Dedifferentiated amniotic fluid mesenchymal stem cell (primary cell): ENCODE results near the gene SNX2.
A peak's percentile ranks its signal among the peaks of the same experiment; 100 is the strongest.
"Not testable (repeated sequence)": the region's sequence is repeated elsewhere in the genome, so short reads cannot be mapped to it uniquely, and the experiment has no call there.

Source experiments
- DNase-seq: peaks from one replicate; pipeline ENCODE4 v3.0.0-alpha.2; 2016; ENCODE audit errors: extremely low spot score

SNX2 gene

DNA sequence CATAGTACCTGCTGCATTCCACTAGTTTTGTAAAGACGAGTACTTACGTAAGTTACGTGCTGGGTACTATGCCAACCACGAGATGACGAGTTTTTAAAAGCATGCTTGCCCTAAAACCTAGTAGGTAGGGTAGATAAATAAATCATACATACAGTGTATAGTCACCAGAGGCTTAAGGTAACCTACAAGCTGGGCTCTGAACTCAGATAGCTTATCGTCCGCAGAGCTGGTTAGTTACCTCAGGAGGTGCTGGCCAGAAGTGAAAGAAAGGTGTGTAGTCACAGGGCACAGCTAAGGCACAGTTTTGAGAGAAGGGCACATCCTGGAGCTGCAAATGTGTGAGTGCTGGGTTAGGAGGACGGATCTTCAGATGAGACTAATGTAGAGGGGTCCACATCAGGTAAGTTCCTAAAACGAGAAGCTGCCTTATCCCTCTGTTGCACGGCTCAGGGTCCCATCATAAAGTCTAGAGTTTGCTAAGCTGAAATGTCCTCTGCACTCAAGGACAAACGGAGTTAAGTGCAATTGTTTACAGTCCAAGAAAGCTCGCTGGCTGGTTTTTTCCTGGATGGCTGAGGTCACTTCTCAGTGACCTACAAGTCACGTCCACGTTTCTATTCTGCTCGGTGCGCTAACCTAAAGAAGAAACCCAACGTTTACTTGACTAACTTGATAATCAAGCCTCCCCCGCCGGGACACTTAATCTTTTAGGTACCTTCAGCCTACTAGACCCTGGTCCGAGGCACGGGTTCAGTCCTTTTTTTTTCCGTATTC lies 69.4 kb downstream of the SNX2 start:
- no peak for DNase-seq

- DNase-seq: no peak
These were observed 70.0 kb downstream of the SNX2 start for GRCh38 chr5:122844910-122845228.

GRCh38 chr5:122845229-122846050 lies 70.6 kb downstream of the SNX2 start, which contains the start of gene SNX24:
TSS of gene SNX24 (plus strand) at chr5:122845613. CDS start at chr5:122845634, 21 bp downstream.
- peak; percentile 61 for DNase-seq

DNA sequence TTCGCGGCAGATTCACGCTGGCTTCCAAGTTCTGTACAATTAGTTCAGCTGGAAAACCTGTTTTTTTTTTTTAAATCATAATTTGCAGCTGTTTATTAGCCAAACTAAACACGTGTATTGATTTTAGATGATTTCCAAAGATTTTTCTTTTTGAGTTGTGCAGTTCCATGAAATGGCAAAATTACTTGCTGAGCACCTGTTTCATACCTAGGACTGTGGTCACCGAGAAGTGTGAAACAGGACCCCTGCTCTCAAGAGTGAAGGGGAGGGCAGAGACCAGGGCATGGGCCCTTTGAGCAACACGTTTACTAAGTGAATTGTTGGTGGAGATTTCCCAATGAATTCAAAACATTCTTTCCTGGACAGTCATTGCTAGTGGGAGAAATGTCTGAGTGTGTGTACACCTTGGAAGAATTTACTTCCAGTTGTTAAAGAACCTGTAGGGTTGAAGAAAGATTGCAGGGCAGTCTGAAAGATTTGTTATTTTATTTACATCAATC lies 71.2 kb downstream of the SNX2 start:
- peak; percentile 37 for DNase-seq

DNA sequence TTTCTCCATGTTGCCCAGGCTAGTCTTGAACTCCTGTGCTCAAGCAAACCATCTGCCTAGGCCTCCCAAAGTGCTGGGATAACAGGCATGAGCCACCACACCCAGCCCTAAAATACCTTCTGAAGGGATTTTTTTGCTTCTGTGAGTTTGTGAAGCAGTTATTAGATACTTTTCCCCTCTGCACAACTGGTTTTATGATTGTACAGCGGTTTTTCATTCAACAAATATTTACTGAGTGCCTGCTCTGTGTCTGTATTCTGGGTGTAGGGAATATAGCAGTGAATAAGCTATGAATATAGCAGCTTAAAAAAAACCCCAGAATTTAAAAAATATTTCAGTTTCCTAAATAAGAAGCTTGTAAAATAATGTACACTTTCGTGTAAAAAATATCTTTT lies 72.8 kb downstream of the SNX2 start:
- no peak for DNase-seq

- DNase-seq: peak; percentile 15
These were observed 74.9 kb downstream of the SNX2 start for GRCh38 chr5:122849771-122850170.

DNA sequence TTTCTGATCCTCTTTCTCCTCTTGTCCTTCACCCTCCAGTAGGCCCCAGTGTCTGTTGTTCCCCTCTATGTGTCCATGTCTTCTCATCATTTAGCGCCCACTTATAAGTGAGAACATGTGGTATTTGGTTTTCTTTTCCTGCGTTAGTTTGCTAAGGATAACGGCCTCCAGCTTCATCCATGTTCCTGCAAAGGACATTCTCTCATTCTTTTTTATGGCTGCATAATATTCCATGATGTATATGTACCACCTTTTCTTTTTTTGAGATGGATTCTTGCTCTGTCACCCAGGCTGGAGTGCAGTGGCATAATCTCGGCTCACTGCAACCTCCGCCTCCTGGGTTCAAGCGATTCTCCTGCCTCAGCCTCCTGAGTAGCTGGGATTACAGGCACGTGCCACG lies 82.7 kb downstream of the SNX2 start:
- not testable (repeated sequence) for DNase-seq

DNA sequence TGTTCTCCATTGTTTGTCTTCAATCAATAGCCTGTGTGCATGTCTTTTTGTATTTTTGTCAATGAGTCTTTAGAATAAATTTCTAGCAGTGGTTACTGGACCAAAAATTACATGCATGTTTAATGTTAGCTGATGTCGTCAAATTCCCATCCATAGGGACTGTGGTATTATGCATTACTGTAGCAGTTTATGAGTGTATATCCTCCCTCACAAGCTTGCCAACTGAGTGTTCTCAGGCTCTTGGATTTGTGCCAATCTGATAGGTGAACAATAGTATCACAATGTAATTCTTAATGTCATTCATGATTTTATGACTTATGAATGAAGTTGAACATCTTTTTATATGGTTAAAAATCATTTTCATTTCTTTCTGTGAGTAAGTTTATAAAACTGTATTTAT lies 83.6 kb downstream of the SNX2 start:
- DNase-seq: no peak

GRCh38 chr5:122863240-122863639 lies 88.4 kb downstream of the SNX2 start:
- DNase-seq: no peak

DNA sequence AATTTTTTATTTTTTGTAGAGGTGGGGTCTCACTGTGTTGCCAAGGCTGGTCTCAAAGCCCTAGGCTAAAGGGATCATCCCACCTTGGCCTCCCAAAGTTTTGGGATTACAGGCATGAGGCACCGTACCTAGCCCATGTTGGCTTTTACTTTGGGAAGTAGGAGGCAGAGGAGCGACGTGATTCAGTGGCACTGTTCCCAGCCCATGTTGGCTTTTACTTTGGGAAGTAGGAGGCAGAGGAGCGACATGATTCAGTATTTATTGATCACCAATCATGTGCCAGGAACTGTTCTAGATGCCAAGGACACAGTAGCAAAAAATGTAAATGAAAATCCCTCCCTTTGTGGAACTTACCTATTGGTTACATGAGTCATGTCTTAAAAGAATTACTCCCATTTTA lies 88.8 kb downstream of the SNX2 start:
- no peak for DNase-seq

- no peak for DNase-seq
These were observed 89.5 kb downstream of the SNX2 start for GRCh38 chr5:122864400-122864799.

DNA sequence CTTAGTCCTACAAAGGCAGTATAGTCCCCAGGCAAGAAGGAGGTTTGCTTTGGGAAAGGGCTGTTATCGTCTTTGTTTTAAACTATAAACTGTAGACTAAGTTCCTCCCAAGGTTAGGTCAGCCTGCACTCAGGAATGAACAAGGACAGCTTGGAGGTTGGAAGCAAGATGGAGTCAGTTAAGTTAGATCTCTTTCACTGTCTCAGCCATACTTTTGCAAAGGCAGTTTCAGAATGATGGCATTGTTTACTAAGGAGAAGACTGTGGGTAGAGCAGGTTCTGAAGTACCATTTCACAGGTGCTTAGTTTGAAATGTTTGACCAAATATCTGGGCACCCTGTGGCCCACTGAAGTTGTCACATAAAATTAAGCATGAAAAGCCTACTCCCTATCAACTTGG lies 90.0 kb downstream of the SNX2 start:
- no peak for DNase-seq

DNA sequence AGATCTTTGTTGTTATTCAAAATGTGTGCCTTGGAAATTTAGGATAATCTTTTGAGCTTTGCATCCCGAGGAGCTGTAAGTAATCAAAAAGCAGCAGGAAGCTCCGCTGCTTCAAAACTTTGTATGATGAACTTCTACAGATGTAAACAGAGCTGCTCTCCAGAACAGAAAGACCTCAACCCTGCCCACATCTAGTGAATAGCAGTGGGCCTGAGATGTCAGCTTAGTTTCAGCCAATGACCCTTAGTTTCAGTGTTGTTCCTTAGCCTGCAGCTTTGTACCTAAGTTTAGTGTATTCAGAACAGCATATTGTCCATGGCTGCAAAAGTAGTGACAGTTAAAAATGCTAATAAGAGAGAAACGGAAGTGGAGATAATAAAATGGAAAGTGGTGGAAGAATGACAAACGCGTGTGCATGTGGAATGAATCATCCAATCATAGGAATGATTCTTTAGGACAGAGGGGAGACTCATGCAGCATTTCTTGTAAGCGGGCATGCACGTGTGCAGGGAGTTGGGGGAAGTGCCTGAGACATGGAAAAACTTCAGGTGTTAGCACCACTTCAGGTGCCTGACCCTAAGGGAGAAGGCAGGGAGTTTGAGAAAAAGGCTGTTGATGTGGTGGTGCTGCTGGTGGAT lies 95.5 kb downstream of the SNX2 start:
- DNase-seq: peak; percentile 31

GRCh38 chr5:122871661-122872060 lies 96.8 kb downstream of the SNX2 start:
- no peak for DNase-seq

DNA sequence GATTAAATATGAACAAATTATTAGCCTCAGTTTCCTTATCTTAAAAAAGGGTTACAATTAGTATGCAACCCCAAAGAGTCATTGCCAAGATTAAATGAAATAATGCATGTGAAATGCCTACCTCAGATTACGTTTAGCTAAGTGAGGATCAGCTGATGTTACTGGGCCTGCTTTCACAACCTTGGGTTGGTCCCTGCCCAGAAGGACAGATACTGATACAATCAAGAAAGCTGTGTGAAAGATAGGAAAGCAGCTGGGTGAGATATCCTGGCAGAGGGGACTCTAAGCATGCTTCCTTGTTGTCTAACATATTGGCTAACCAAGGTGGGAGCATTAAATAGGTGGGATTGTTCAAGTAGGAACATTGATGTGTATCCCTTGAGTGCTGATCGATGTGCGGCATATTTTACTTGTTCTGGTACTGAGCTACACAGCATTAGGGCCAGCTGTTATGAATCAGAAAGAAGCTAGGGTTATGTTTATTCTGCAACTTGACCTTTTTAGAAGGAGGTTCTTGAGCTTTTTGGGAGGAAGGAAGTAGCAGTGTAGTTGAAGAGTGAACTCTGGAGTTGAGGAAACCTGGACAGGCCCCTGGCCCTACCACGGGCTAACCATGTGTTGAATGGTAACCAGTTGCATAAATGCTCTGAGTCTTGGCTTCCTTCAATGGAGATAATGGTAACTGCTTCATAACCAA lies 99.4 kb downstream of the SNX2 start:
- no peak for DNase-seq

DNA sequence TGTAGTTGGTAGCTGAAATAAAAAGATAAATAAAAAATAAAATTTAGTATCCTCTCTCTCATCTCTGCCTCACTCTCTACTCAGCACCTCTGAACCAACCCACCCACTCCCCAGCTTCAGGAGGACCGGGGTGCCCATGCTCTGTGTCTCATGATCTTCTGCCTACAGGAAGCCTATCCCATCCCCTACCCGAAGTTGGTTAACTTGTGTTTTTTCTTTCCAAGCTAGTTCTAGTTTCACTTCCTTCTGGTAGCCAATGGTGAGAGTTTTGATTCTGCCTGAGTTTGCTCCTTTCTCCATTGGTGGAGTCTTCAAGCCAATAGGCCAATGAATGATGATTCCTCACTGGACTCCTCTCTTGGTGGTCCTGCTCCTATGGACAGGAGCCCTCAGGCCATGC lies 102.6 kb downstream of the SNX2 start:
- no peak for DNase-seq

GRCh38 chr5:122879076-122879475 lies 104.2 kb downstream of the SNX2 start:
- DNase-seq: no peak
